NCI-H2081 treated with DMSO at 0.1 percent for 48 hours (cell line): ENCODE measurements around the gene DNAI1.
A peak's percentile ranks its signal among the peaks of the same experiment; 100 is the strongest.
"Not testable (repeated sequence)": the region's sequence is repeated elsewhere in the genome, so short reads cannot be mapped to it uniquely, and the experiment has no call there.

Experiments
- DNase-seq: peaks from one replicate; lab custom pipeline; 2025; lab: John Stamatoyannopoulos, UW

DNAI1 gene

DNA sequence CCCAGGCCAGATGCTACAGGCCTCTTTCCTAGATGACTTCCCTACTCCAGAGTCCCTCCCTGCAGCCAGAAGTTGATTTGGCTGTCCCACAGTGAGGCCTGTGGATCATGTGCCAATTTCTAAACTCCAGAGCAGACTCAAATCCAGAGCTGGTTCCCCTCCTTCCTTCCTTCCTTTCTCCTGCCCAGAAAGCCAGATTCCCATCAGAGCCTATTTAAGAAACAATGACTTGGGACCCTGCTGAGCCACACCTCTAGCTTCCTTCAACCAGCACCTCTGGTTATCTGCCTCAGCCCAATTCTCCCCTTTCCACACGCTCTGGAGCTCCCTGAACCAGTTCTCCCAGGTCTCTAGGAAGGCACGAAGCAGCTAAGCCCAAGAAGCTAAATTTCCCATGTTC lies 7.5 kb upstream of the DNAI1 start:
- DNase-seq: no peak

GRCh38 chr9:34451545-34451944 lies 7.1 kb upstream of the DNAI1 start:
- DNase-seq: no peak

GRCh38 chr9:34452568-34452967 lies 6.0 kb upstream of the DNAI1 start:
- DNase-seq: no peak

DNA sequence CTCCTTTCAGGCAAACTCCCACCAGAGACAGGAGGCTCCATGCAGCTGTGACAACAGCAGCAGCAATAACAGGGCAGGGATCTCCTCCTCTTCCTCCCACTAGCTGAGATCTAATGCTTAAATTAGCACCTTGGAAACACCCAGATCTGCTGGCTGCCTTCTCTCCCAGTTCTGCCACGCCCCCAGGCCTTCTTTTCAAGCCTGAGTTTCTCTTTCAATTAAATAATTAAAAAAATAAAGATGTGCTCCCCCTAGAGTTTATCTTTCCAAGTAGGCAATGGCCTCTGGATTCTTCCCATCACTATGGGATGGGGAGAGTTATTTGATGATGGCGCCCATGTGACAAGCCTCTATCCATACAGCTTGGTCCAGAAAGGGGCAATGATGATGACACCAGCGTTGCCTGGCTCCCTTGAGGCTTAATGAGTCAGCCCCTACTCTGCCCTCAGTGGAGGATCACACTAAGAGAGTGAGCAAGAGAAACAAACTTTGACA lies 4.0 kb upstream of the DNAI1 start:
- no peak for DNase-seq

DNA sequence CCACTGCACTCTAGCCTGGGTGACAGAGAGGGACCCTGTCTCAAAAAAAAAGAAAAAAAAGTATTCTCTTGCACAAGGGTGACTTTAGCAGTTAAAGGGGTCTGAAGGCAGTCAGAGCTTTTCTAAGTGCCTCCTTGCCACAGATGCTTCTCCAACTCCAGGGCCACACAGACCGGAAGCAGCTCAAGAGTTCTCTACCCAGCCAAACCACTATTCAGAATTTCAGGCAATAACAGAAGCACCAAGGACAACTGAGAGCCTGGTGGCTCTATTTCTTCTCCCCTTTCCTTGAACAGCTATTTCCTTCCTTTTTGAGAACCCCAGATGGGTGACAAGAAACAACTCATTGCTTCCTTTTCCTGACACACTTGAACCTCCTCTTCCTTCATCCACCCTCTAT lies 2.5 kb upstream of the DNAI1 start:
- DNase-seq: no peak

GRCh38 chr9:34456746-34457145 lies 1.9 kb upstream of the DNAI1 start:
- no peak for DNase-seq

GRCh38 chr9:34457266-34458012 lies 1.2 kb upstream of the DNAI1 start:
- DNase-seq: peak; percentile 7

- no peak for DNase-seq
Measured at GRCh38 chr9:34458959-34459340, 345 bp downstream of the DNAI1 start.

GRCh38 chr9:34459356-34459755 lies 751 bp downstream of the DNAI1 start:
- DNase-seq: no peak

DNA sequence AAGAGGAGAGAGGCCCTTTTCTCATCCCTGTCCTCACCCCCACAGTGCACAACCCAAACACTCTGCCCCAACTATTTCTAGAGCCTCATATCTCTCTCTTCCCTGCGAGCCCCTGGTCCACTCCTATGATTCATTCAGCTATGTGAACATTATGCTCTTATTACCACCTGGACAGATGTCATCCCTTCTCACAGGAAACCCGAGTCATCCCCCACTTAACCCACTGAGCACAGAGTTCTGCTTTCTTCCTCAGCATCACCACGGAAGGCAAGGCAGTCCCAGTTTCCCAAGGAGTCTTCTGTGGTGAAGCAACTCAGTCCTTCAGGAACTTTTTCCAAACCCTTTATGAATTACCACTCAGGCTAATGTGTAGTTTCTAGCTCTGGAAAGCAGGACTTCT lies 1.3 kb downstream of the DNAI1 start:
- DNase-seq: no peak

DNA sequence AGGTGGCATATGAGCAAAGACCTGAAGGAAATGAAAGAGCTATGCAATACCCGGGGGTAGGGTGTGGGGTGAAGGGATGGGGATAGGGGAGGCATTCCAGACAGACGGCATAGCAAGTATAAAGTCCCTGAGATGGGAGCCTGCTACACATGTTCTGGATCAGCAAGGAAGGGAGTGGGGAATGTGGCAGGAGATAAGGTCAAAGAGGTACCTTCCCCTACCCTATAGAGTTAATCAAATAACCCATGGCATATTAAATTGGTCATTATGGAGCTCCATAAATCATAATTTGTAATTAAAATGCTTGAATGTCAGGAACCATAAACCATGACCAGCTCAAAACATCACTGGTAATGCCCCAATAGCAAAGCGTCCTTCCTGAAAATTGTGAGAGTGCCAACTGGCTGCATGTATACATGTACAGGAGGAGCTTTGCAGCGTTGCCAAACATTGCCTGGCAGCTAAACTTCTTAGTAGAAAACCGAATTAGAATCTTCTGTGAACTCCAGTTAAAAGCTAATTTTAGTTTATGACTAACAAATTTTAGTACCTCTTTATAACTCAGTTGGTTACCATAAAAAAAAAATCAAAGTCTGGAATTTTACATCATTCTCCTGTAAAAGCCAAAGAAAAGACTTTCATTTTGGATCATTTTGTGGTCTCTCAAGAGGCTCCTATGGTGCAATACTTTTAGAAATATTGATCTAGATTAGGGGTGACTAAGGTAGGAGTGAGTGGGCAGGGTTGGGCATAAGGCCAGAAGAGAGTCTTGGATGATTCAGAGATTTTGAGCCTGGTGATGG lies 4.7 kb downstream of the DNAI1 start:
- no peak for DNase-seq

DNA sequence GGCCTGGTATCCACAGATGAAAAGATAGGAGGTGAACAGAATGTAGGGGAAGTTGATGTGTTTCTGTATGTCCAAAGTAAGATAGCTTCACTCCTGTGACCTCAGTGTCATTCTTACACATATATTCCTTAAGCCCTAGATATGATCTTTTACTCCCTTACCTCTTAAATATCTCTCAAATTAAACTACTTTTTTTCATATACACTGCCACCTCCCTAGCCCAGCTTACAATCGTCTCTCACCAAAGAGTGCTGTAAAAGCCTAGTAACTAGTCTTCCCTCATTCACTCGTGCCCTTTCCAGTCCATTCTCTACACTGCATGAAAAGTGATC lies 5.3 kb downstream of the DNAI1 start:
- DNase-seq: no peak

GRCh38 chr9:34464571-34464970 lies 6.0 kb downstream of the DNAI1 start:
- DNase-seq: no peak

DNA sequence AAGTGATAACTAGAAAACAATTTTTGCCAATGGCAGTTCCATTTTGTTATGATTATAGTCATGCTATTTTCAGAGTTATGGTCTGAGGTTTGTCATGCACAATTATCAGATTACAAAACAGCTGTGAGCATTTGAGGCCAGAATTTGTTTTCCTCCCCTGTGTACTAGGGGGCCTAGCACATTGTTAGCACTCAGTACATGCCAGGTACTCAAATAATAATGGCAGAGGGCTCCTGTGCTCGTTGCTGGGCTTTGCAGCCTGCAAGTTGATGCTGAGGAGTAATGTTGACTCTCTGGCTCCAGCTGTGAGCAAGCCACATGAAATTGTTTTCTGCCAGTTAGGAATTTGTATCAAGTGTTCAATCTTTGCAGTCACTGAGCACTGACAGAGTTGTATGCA lies 6.9 kb downstream of the DNAI1 start:
- DNase-seq: no peak

GRCh38 chr9:34475097-34475496 lies 16.5 kb downstream of the DNAI1 start:
- no peak for DNase-seq

DNA sequence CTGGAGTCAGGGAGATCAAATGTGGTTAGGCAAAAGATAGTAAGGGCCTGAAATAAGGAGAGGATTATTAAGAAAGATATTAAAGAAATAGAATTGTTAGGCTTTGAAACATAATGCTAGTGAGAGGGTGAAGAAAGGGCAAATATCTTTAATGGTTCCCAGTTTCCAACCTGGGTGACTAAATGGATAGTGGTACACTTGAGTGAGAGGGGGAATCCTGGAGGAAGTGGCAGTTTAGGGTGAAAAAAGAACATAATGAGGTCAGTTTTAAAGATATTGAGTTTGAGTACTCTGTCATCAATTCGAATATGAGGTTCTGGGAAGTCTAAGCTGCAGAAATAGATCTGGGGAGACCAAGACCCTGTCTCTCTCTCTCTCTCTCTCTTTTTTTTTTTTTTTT lies 18.9 kb downstream of the DNAI1 start:
- no peak for DNase-seq

DNA sequence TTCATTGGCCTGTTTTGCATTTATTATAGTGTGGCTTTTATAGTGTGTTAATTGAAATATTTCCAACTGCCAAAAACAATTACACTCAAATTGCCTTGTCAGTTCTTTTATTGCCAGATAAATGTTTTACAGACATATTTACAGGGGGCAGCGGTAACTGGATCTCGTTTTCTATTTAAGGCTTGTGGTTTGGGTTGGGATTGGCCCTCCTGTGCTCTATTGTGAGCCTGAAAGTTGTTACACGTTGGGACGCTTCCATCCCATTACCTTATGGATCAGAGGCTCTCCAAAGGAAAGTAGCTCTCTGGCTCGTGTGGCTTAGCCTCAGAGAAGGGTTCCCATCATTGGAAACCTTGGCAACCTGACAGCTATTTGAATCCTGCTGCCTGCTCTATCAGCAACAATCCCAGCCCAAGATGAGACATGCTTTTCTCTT lies 20.8 kb downstream of the DNAI1 start:
- no peak for DNase-seq

- DNase-seq: not testable (repeated sequence)
Measured at GRCh38 chr9:34481620-34482019, 23.0 kb downstream of the DNAI1 start.

GRCh38 chr9:34482746-34483145 lies 24.1 kb downstream of the DNAI1 start:
- DNase-seq: not testable (repeated sequence)

- no peak for DNase-seq
Measured at GRCh38 chr9:34484678-34485077, 26.1 kb downstream of the DNAI1 start.

GRCh38 chr9:34485822-34486221 lies 27.2 kb downstream of the DNAI1 start:
- no peak for DNase-seq

DNA sequence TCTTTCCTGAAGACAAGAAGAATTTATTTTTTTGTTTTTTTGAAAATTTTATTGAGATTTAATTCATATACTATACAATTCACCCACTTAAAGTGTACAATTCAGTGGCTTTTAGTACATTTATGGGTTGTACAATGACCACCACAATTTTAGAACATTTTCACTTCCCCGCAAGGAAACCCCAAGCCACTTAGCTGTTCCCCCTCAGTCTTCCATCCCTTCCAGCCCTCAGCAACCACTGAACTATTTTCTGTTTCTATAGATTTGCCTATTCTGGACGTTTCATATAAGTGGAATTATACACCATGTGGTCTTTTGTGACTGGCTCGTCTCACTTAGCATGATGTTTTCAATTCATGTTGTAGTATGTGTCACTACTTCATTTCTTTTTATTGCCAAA lies 28.0 kb downstream of the DNAI1 start:
- no peak for DNase-seq

GRCh38 chr9:34490360-34490759 lies 31.8 kb downstream of the DNAI1 start:
- no peak for DNase-seq

DNA sequence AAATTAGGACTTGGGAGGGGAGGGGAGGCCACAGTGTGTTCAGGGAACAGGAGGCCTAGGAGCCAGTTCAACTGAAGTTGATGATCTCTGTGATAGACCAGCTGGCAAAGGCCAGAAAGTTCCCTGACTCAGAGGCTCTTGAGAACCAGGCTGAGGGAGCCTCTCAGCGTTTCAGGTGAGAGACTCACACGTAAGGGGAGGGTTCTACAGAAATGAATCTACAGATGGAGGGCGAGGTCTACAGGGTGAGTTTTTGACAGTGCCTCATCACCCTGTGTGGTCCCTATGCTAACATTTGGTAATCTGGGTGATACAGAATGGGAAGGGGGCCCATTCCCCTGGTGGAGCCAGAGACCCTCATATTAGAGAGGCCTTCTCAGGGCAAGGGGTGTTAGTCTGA lies 32.2 kb downstream of the DNAI1 start:
- DNase-seq: no peak
